KMS-11 (cell line): ENCODE data around the gene SF3A2.

ENCODE experiments used
- H2AFZ ChIP-seq: fragments of 200-600 bp; sonication (generic); 2 replicates; pipeline ENCODE4 v1.6.1; 2016; ENCODE audit warnings: antibody characterized with exemption, mixed run types, low read depth
- H3K27ac ChIP-seq: fragments of 200-600 bp; sonication (generic); 2 replicates; pipeline ENCODE4 v1.6.1; 2016; ENCODE audit warnings: mild to moderate bottlenecking, mixed run types
- H3K27me3 ChIP-seq: fragments of 200-600 bp; sonication (generic); 2 replicates; pipeline ENCODE4 v1.6.1; 2017; ENCODE audit warnings: mild to moderate bottlenecking, low read depth, mixed run types, moderate library complexity; ENCODE audit not compliant: insufficient read depth
- H3K36me3 ChIP-seq: fragments of 200-600 bp; sonication (generic); 2 replicates; pipeline ENCODE4 v1.6.1; 2017; ENCODE audit warnings: mild to moderate bottlenecking, mixed run types; ENCODE audit not compliant: insufficient read depth
- H3K4me1 ChIP-seq: fragments of 200-600 bp; sonication (generic); 2 replicates; pipeline ENCODE4 v1.6.1; 2016; ENCODE audit warnings: mild to moderate bottlenecking, low read depth, mixed run types; ENCODE audit not compliant: poor library complexity, severe bottlenecking
- H3K4me2 ChIP-seq: fragments of 200-600 bp; sonication (generic); 2 replicates; pipeline ENCODE4 v1.7.0; 2016; ENCODE audit warnings: mild to moderate bottlenecking, mixed run types
- H3K4me3 ChIP-seq: fragments of 200-600 bp; sonication (generic); IDR thresholded peaks from 2 replicates; pipeline ENCODE4 v1.6.1; 2017; ENCODE audit warnings: low read depth, low read length, mixed read lengths; ENCODE audit not compliant: insufficient read depth
- H3K79me2 ChIP-seq: fragments of 200-600 bp; sonication (generic); 2 replicates; pipeline ENCODE4 v1.6.1; 2016; ENCODE audit warnings: low read depth, mixed run types; ENCODE audit not compliant: insufficient read depth
- H3K9ac ChIP-seq: fragments of 200-600 bp; sonication (generic); 2 replicates; pipeline ENCODE4 v1.6.1; 2016; ENCODE audit warnings: mild to moderate bottlenecking, mixed run types
- H4K20me1 ChIP-seq: fragments of 200-600 bp; sonication (generic); 2 replicates; pipeline ENCODE4 v1.6.1; 2016; ENCODE audit warnings: mild to moderate bottlenecking, mixed run types; ENCODE audit not compliant: insufficient read depth
- CTCF ChIP-seq: fragments of 200-600 bp; sonication (generic); conservative IDR thresholded peaks from 2 replicates; pipeline ENCODE4 v1.6.1; 2017; ENCODE audit warnings: low read depth, mild to moderate bottlenecking, antibody characterized with exemption, low read length, moderate library complexity, mixed read lengths

The SF3A2 gene

GRCh38 chr19:2248136-2249009, 11.7 kb downstream of the SF3A2 start:
- Histone ChIP-seq H3K27me3 (no peaks in the 10 kb centered on the region), H3K36me3 (no peaks in the 10 kb centered on the region; the same call in 1 of the 2 replicates), H3K9ac (no peak overlapping the region), H3K79me2 (no peaks in the 10 kb centered on the region; the same call in 1 of the 2 replicates), H3K4me1 (no peaks in the 10 kb centered on the region), H4K20me1 (no peaks in the 10 kb centered on the region), H2AFZ (no peak overlapping the region), H3K4me2 (no peak overlapping the region), H3K27ac (no peak overlapping the region), H3K4me3 (no peak overlapping the region)
- TF ChIP-seq CTCF, result no peak

- Histone ChIP-seq H3K27me3 (no peaks in the 10 kb centered on the region), H3K4me1 (peaks cover 1% of the 10 kb centered on the region), H3K36me3 (no peaks in the 10 kb centered on the region; the same call in 1 of the 2 replicates), H3K4me2 (no peak within 1 kb of the TSS), H3K4me3 (no peak within 1 kb of the TSS), H3K9ac (no peak within 1 kb of the TSS), H3K79me2 (0 out of 2 replicates have a peak, but pooled peaks cover 3% of the 10 kb centered on the region), H2AFZ (no peak within 1 kb of the TSS), H4K20me1 (no peaks in the 10 kb centered on the region), H3K27ac (no peak within 1 kb of the TSS)
- TF ChIP-seq CTCF, result no peak
These were observed 12.6 kb downstream of the SF3A2 start, which contains the start of gene AMH for GRCh38 chr19:2249010-2249866. Gene AMH, plus strand, starts transcription at chr19:2249323. Its CDS starts 10 bp downstream, at chr19:2249333.

- no peak for TF ChIP-seq CTCF
- Histone ChIP-seq H4K20me1 (no peaks in the 10 kb centered on the region), H3K79me2 (0 out of 2 replicates have a peak, but pooled peaks cover 9% of the 10 kb centered on the region), H3K27ac (no peak overlapping the region), H3K27me3 (no peaks in the 10 kb centered on the region), H3K4me1 (peaks cover 9% of the 10 kb centered on the region), H3K9ac (no peak overlapping the region), H2AFZ (no peak overlapping the region), H3K4me3 (no peak overlapping the region), H3K4me2 (no peak overlapping the region), H3K36me3 (no peaks in the 10 kb centered on the region; the same call in 1 of the 2 replicates)
These were observed 13.5 kb downstream of the SF3A2 start for GRCh38 chr19:2249880-2250765.

GRCh38 chr19:2250766-2251105, 14.1 kb downstream of the SF3A2 start:
- Histone ChIP-seq H4K20me1 (no peaks in the 10 kb centered on the region), H3K27me3 (no peaks in the 10 kb centered on the region), H3K4me1 (peaks cover 11% of the 10 kb centered on the region), H3K4me2 (no peak overlapping the region), H2AFZ (no peak overlapping the region), H3K36me3 (no peaks in the 10 kb centered on the region; the same call in 1 of the 2 replicates), H3K27ac (no peak overlapping the region), H3K9ac (no peak overlapping the region), H3K79me2 (peaks cover 15% of the 10 kb centered on the region; the same call in 1 of the 2 replicates), H3K4me3 (no peak overlapping the region)
- TF ChIP-seq CTCF, result no peak
